Activated CD4-positive, alpha-beta T cell treated with anti-CD3 and anti-CD28 coated beads for 36 hours (primary cell): Measurements from ENCODE around the gene CCDC82. TPM values are rescaled to one million over a fixed set of nuclear protein-coding genes. Genes with fewer than 3 reads are reported as not detected.

Experiments
- ATAC-seq: fragments of 200-7000 bp; cut with Tn5 transposase; one replicate; pipeline ENCODE4 v1.10.0; 2021; ENCODE audit warnings: mild to moderate bottlenecking, moderate library complexity
- CTCF ChIA-PET: fragments of 350-600 bp; sonication (Branson Sonifier 250); formaldehyde crosslinking; loops from one replicate; lab custom pipeline; 2021; ENCODE audit warnings: antibody characterized with exemption; lab: Charles Lee
- POLR2A ChIA-PET: fragments of 350-600 bp; sonication (Branson Sonifier 250); formaldehyde crosslinking; loops from one replicate; lab custom pipeline; 2021; ENCODE audit warnings: antibody characterized with exemption, inconsistent platforms; lab: Charles Lee
- DNase-seq: peaks from one replicate; pipeline ENCODE4 v3.0.0-alpha.2; 2020
- H3K27ac Mint-ChIP-seq: one replicate; pipeline ENCODE4 v1.8.0; 2021; ENCODE audit warnings: mixed read lengths
- H3K27me3 Mint-ChIP-seq: one replicate; pipeline ENCODE4 v1.8.0; 2021; ENCODE audit warnings: mixed read lengths
- H3K36me3 Mint-ChIP-seq: one replicate; pipeline ENCODE4 v1.8.0; 2021; ENCODE audit warnings: low read depth, mixed read lengths
- H3K4me1 Mint-ChIP-seq: one replicate; pipeline ENCODE4 v1.8.0; 2021; ENCODE audit warnings: mixed read lengths
- H3K4me3 Mint-ChIP-seq: one replicate; pipeline ENCODE4 v1.8.0; 2021; ENCODE audit warnings: mild to moderate bottlenecking, moderate library complexity, mixed read lengths
- H3K9me3 Mint-ChIP-seq: one replicate; pipeline ENCODE4 v1.8.0; 2021; ENCODE audit warnings: low read depth, mixed read lengths
- intact Hi-C, 2 experiments: fragments of 100-400 bp; cut with DNase I in 1 of 2; cut with micrococcal nuclease in 1 of 2; formaldehyde crosslinking; loops; one replicate each; pipeline versions ENCODE4 v1.14.2 to v1.15.1; 2022 to 2024; cut with DNase I, micrococcal nuclease
- total RNA-seq, 2 experiments: library from RNA; stranded (reverse); gene quantifications; one replicate each; pipeline ENCODE4 v1.2.3, GENCODE V29; 2021

CCDC82 gene
- total RNA-seq, 2 experiments from 2014 or later: 32.1 to 38.3 TPM

DNA sequence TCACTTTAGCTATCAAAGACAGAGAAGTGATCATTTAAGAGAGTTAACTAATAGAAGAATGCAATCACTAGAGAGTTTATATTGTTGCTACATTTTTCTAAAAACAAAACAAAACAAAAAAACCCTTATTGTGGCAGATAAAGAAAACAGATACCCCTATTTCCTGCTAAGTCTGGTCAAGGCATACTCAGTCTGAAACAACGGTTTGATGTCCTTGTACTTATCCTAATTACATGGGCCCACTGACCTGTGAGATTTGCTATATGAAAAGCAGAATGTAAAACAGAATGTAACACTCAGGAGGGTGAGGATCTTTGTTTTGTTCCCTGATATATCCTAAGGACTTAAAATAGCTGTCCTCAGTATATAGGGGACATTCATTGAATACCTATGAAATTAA lies 71.3 kb downstream of the CCDC82 start:
- Mint-ChIP-seq H3K9me3 (no peaks in the 10 kb centered on the region), H3K27me3 (no peaks in the 10 kb centered on the region), H3K4me1 (peaks cover 93% of the 10 kb centered on the region), H3K36me3 (peaks cover 59% of the 10 kb centered on the region), H3K4me3 (no peak overlapping the region), H3K27ac (peak overlapping the region; percentile 56)
- ChIA-PET CTCF (interaction anchor here (0.6 to 1.7 kb wide), 6 partner anchors 12 to 55 kb away, joined by 3 to 5 read pairs (median 4); no protein-coding TSS in a partner anchor), POLR2A (no interaction called here)
- DNase-seq: no peak
- ATAC-seq: peak; percentile 4
- intact Hi-C loops: no loop called here

DNA sequence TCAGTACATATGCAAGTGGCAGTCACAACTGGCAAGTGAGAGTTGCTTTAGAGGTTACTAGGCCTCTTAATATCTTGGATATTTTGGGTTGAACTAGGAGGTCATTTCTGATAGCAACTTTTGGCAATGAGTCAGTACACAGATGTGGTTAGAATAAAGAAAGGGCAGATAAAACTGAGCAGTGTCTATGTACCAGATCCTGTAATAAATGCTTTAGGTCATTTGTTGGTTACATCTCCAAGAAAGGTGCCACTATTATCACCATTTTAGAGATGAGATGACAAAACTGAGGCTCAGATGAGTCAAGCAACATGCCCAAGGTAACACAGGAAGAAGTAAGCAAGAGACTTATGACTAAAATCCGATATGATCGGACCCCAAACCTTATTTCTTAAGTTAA lies 71.7 kb downstream of the CCDC82 start:
- ChIA-PET CTCF (interaction anchor here (1.1 to 1.7 kb wide), 3 partner anchors 12 to 55 kb away, joined by 3 to 5 read pairs (median 4); no protein-coding TSS in a partner anchor), POLR2A (no interaction called here)
- peak overlapping the region; percentile 56 for H3K27ac Mint-ChIP-seq
- peak; percentile 71 for ATAC-seq
- no peak overlapping the region for H3K4me3 Mint-ChIP-seq
- intact Hi-C loops: no loop called here
- H3K4me1 Mint-ChIP-seq: peaks cover 94% of the 10 kb centered on the region
- H3K36me3 Mint-ChIP-seq: peaks cover 57% of the 10 kb centered on the region
- DNase-seq: no peak
- no peaks in the 10 kb centered on the region for H3K27me3 Mint-ChIP-seq
- H3K9me3 Mint-ChIP-seq: no peaks in the 10 kb centered on the region

DNA sequence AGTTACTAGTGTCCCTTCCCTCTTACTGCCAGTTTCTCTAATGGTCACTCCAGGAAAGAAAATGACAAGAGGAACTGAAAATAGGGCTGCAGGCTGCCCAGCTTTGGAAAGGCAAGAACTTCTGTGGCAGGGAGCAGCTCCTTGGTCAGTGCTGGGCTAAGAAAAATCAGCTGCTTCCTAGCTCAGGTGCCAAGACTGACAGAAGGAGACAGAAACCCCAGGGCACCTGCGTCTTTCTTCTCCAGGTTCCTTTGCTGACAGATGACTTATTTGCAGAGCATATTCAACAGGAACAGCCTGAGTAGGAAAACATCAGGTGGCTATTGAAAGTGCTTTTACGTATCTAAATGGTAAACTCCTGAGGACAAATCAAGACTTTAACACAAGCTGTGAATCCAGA lies 72.1 kb downstream of the CCDC82 start:
- Mint-ChIP-seq H3K4me3 (no peak overlapping the region), H3K27me3 (no peaks in the 10 kb centered on the region), H3K9me3 (no peaks in the 10 kb centered on the region), H3K4me1 (peaks cover 94% of the 10 kb centered on the region), H3K36me3 (peaks cover 54% of the 10 kb centered on the region), H3K27ac (peak overlapping the region; percentile 56)
- ChIA-PET CTCF (interaction anchor here (1.5 to 1.7 kb wide), 2 partner anchors 18 to 54 kb away, joined by 4 to 5 read pairs; no protein-coding TSS in a partner anchor), POLR2A (no interaction called here)
- DNase-seq (no peak), ATAC-seq (no peak)
- intact Hi-C loops: no loop called here

DNA sequence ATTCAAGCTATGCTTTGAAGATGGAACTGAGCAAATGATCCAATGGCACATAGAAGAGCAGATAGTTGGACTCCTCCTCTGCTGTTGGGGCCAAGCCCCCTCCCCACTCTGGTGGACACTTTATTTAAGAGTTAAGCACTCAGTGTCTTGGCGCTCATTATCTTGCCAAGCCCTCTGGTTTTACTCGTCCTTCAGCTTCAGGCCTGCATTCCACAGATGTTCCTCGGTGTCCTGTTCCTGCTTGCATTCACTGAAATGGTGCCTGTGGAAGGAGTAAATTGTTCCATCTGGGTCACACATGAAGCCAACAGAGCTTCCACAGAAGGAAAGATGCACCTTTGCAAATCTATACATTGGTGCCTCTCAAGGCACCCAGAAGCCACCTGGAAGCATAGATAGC lies 72.8 kb downstream of the CCDC82 start:
- no peak for ATAC-seq

DNA sequence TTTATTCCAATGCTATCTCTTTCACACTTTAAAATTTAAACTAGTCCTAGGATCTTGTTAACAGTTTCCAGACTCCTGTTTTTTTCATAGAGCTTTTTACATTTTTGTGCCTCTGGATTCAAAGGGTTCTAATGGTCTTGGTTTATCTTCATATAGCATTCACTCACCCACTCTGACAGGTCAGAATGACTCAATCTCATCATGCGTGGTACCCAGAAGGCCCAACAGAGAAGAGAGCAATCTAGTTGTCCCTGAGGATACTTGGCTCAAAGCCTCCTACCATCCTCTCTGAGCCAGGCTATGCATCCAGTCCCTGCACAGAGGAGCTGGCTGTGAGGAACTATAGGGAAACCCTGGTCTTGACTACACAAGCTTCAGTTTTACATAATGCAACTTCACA lies 74.2 kb downstream of the CCDC82 start:
- no peak for DNase-seq
- Mint-ChIP-seq H3K27ac (peak overlapping the region; percentile 52), H3K36me3 (peaks cover 49% of the 10 kb centered on the region), H3K9me3 (no peaks in the 10 kb centered on the region), H3K27me3 (no peaks in the 10 kb centered on the region), H3K4me1 (peaks cover 92% of the 10 kb centered on the region), H3K4me3 (no peak overlapping the region)
- ChIA-PET CTCF (interaction anchor here (0.6 to 1.2 kb wide), 2 partner anchors 9 to 11 kb away, joined by 3 to 5 read pairs; no protein-coding TSS in a partner anchor), POLR2A (no interaction called here)
- intact Hi-C loops: no loop called here
- no peak for ATAC-seq

More for the DNA sequence above, 72.8 kb downstream of the CCDC82 start:
- Mint-ChIP-seq H3K4me1 (peaks cover 93% of the 10 kb centered on the region), H3K27me3 (no peaks in the 10 kb centered on the region), H3K36me3 (peaks cover 52% of the 10 kb centered on the region), H3K4me3 (no peak overlapping the region), H3K9me3 (no peaks in the 10 kb centered on the region), H3K27ac (peak overlapping the region; percentile 32)
- intact Hi-C loops: no loop called here
- DNase-seq: no peak
- POLR2A ChIA-PET: no interaction called here
- CTCF ChIA-PET: interaction anchor here (1.7 kb wide), 1 partner anchor 19 kb away, joined by 5 read pairs; no protein-coding TSS in a partner anchor

DNA sequence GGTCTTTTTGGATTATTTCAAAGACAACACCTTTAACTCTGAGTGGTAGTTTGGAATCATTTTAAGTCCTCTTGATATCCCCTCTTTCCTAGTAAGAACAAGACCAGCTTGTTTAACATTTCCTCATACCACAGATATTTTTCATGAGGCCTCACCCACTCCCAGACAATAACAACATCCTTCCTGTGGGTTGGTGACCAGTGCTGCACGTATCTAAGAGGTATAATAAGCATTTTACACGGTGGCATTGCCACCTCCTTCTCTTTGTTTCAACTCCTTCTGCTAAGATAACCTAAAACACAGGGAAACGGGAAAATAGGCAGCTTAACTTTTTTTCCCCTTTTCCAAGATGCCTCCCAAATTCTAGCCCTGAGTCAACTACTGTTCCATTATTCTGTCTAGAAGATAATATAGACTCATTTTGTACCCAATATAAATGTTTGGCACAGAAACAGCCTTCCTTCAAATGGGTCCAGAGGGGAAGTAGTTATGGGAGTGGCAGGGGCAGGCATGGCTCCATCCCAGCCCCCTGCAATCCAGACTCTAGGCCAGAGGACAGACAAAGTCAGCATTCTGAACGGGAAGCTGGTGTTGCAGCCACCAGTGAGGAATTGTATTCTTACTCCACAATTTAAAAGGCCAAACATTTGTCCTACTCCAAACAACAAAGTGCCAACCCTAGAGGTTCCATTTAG lies 75.2 kb downstream of the CCDC82 start:
- no peak for ATAC-seq
- no peak for DNase-seq
- ChIA-PET CTCF (interaction anchor here (0.6 to 1.3 kb wide), 4 partner anchors 17 to 127 kb away, joined by 3 to 4 read pairs (median 4); partner anchors contain the start of gene MAML2), POLR2A (no interaction called here)
- Mint-ChIP-seq H3K27ac (peak overlapping the region; percentile 30), H3K36me3 (peaks cover 44% of the 10 kb centered on the region), H3K9me3 (no peaks in the 10 kb centered on the region), H3K4me1 (peaks cover 87% of the 10 kb centered on the region), H3K4me3 (no peak overlapping the region), H3K27me3 (no peaks in the 10 kb centered on the region)
- intact Hi-C loops: no loop called here

DNA sequence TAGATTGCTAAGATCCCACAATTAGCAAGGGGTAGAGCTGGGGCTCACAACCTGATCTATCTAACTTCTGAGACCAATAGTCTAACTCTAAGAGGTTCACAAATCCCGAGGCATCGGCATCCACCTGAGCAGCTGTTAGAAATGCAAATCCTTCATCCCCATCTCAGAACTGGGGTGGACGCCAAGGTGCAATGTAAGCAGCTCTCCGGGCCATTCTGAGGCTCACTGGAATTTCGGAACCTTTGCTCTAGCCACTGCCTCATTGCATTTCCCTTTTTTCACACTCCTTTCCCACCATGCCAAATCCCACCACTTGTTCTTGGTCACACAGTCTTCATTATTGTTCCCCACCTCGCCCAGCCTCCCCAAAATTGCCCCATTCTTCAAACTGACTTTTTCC lies 76.5 kb downstream of the CCDC82 start:
- no peak overlapping the region for H3K4me3 Mint-ChIP-seq
- no peak for ATAC-seq
- no peaks in the 10 kb centered on the region for H3K27me3 Mint-ChIP-seq
- no peaks in the 10 kb centered on the region for H3K9me3 Mint-ChIP-seq
- DNase-seq: no peak
- ChIA-PET CTCF (interaction anchor here (0.9 to 8.0 kb wide), 4 partner anchors 9 to 38 kb away, joined by 3 to 69 read pairs (median 4); partner anchors contain the start of gene MAML2), POLR2A (interaction anchor here (1.2 kb wide), 1 partner anchor 30 kb away, joined by 3 read pairs; the partner anchor contains the start of gene MAML2)
- peak overlapping the region; percentile 39 for H3K27ac Mint-ChIP-seq
- peaks cover 44% of the 10 kb centered on the region for H3K36me3 Mint-ChIP-seq
- intact Hi-C loops: no loop called here
- H3K4me1 Mint-ChIP-seq: peaks cover 87% of the 10 kb centered on the region

DNA sequence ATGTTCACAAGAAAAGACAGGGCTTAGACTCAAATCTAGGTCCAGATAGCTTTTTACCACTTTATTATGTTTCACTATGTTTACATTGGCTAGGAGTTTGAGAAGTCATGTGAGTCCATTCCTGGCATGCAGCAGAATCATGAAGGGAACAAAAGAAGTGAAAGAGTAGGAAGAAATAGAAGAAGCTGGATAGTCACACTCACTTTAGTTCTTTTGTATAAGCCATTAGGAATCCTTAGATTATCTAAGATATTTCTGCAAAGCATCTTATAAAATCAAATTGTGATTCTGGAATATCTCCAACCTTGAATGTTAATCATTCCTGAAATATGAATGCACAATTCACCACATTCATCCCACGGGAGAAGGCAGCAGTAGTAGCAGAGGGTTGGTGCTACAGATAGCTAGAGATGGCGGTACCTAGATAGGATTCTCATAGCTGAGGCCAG lies 78.6 kb downstream of the CCDC82 start:
- POLR2A ChIA-PET: interaction anchor here (1.4 kb wide), 1 partner anchor 29 kb away, joined by 7 read pairs; no protein-coding TSS in a partner anchor
- no peak for ATAC-seq
- Mint-ChIP-seq H3K4me3 (no peak overlapping the region), H3K36me3 (peaks cover 28% of the 10 kb centered on the region), H3K9me3 (no peaks in the 10 kb centered on the region), H3K4me1 (peaks cover 87% of the 10 kb centered on the region), H3K27ac (no peak overlapping the region), H3K27me3 (no peaks in the 10 kb centered on the region)
- no peak for DNase-seq
- intact Hi-C loops: no loop called here
- CTCF ChIA-PET: interaction anchor here (0.5 to 8.0 kb wide), 8 partner anchors 9 to 1247 kb away, joined by 3 to 69 read pairs (median 4); partner anchors contain the start of gene MAML2

DNA sequence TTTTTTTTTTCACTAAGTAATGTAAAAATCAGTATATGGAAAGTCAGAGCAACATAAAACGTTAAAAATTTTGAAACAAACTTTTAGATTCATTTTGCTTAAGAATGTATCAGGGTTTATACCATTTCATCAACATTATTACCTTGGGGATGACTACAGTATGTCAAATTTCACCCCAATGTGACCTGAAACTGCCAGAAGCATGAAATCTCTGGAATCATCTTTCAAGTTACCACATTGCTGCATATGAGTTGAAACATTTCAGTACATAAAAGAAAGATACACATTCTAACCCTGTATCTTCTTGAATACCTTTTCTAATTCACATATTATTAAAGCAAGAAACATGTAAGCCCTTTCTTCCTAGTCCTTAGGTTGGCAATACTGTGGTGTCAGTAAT lies 79.5 kb downstream of the CCDC82 start:
- Mint-ChIP-seq H3K27me3 (no peaks in the 10 kb centered on the region), H3K27ac (no peak overlapping the region), H3K36me3 (peaks cover 21% of the 10 kb centered on the region), H3K4me1 (peaks cover 83% of the 10 kb centered on the region), H3K4me3 (no peak overlapping the region), H3K9me3 (no peaks in the 10 kb centered on the region)
- DNase-seq: no peak
- ChIA-PET CTCF (interaction anchor here (1.1 to 8.0 kb wide), 6 partner anchors 9 to 84 kb away, joined by 3 to 69 read pairs (median 4); partner anchors contain the start of gene MAML2), POLR2A (no interaction called here)
- intact Hi-C loops: no loop called here
- ATAC-seq: no peak

DNA sequence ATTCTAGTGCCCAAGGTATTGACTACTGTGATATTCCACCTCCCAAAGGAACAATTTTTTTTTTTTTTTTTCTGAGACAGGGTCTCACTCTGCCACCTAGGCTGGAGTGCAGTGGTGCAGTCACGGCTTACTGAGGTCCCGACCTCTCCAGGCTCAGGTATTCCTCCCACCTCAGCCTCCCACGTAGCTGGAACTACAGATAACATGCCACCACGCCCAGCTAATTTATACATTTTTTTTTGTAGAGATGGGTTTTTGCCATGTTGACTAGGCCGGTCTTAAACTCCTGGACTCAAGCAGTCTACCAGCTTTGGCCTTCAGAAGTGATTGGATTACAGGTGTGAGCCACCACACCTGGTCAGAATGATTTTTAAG lies 80.1 kb downstream of the CCDC82 start:
- no peaks in the 10 kb centered on the region for H3K27me3 Mint-ChIP-seq
- H3K4me1 Mint-ChIP-seq: peaks cover 79% of the 10 kb centered on the region
- intact Hi-C loops: no loop called here
- DNase-seq: no peak
- H3K36me3 Mint-ChIP-seq: peaks cover 21% of the 10 kb centered on the region
- ChIA-PET POLR2A (no interaction called here), CTCF (interaction anchor here (1.4 to 8.0 kb wide), 2 partner anchors 12 to 32 kb away, joined by 5 to 69 read pairs; partner anchors contain the start of gene MAML2)
- ATAC-seq: no peak
- no peak overlapping the region for H3K27ac Mint-ChIP-seq
- no peaks in the 10 kb centered on the region for H3K9me3 Mint-ChIP-seq
- no peak overlapping the region for H3K4me3 Mint-ChIP-seq

DNA sequence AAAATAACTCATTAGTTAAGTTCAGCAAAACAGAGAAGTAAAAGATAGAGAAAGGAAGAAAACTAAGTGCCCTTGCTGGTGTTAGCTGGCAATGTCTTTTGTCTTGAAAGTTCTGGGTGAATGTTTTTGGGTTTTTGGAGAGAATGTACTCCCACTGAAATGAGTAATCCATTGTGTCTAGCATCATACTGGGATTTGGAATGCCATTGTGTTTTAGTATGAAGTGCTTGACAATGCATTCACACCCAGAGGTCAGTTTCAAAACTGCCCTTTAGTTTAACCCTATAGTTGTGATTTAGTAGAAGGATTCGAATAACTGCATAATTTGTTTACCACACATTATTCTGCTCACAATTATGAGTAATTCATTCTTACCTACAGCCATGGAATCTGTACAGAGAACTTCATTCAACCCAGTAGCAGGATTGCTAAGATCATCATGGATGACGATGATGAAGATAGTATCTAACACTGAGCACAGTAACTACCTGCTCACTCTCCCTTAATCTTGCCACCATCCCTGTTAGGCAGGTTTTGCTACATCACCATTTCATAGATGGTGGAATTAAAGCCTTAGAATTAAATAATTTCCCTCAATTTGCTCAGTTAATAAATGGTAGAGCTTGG lies 80.6 kb downstream of the CCDC82 start:
- peak overlapping the region; percentile 42 for H3K27ac Mint-ChIP-seq
- no peaks in the 10 kb centered on the region for H3K27me3 Mint-ChIP-seq
- H3K36me3 Mint-ChIP-seq: peaks cover 21% of the 10 kb centered on the region
- ChIA-PET CTCF (interaction anchor here (1.1 to 8.0 kb wide), 3 partner anchors 12 to 32 kb away, joined by 3 to 69 read pairs (median 5); partner anchors contain the start of gene MAML2), POLR2A (no interaction called here)
- H3K4me1 Mint-ChIP-seq: peaks cover 76% of the 10 kb centered on the region
- ATAC-seq (peak; percentile 62), DNase-seq (no peak)
- intact Hi-C loops: no loop called here
- no peaks in the 10 kb centered on the region for H3K9me3 Mint-ChIP-seq
- H3K4me3 Mint-ChIP-seq: no peak overlapping the region
